Breast epithelium (tissue), 3 donors: Measurements from ENCODE around the gene LIMS1.

ENCODE experiments used
- POLR2A ChIP-seq: fragments of 450-650 bp; IDR thresholded peaks from one replicate; pipeline ENCODE4 v1.6.1; 2016; ENCODE audit warnings: antibody characterized with exemption, mild to moderate bottlenecking, moderate library complexity
- TF ChIP-seq, protein P1 (sequence below), 3 donors: fragments of 450-650 bp; IDR thresholded peaks; one replicate each; pipeline ENCODE4 v1.5.1; 2016 to 2017; ENCODE audit warnings: antibody characterized with exemption in 3 of 3, mild to moderate bottlenecking in 3 of 3, moderate library complexity in 3 of 3

GRCh38 chr2:108613261-108614042 is 79.2 kb downstream of the LIMS1 start:
- no peak for TF ChIP-seq POLR2A
- TF ChIP-seq, protein P1, sequence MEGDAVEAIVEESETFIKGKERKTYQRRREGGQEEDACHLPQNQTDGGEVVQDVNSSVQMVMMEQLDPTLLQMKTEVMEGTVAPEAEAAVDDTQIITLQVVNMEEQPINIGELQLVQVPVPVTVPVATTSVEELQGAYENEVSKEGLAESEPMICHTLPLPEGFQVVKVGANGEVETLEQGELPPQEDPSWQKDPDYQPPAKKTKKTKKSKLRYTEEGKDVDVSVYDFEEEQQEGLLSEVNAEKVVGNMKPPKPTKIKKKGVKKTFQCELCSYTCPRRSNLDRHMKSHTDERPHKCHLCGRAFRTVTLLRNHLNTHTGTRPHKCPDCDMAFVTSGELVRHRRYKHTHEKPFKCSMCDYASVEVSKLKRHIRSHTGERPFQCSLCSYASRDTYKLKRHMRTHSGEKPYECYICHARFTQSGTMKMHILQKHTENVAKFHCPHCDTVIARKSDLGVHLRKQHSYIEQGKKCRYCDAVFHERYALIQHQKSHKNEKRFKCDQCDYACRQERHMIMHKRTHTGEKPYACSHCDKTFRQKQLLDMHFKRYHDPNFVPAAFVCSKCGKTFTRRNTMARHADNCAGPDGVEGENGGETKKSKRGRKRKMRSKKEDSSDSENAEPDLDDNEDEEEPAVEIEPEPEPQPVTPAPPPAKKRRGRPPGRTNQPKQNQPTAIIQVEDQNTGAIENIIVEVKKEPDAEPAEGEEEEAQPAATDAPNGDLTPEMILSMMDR (IDR thresholded peaks at IDR 0.05), result no peak
